HCT116 (cell line): ENCODE data around the gene DCBLD2. TPM values are rescaled to one million over a fixed set of nuclear protein-coding genes. Genes with fewer than 3 reads are reported as not detected.

Experiments
- ATAC-seq: fragments of 200-7000 bp; cut with Tn5 transposase; 2 replicates; pipeline ENCODE4 v1.9.1; 2020; ENCODE audit warnings: mild to moderate bottlenecking, moderate library complexity
- BruUV-seq: library from RNA; stranded (reverse); fragments of 400-500 nt; replicated peaks from 2 replicates; lab custom pipeline; 2021; lab: Mats Ljungman, UMichigan
- CTCF ChIA-PET: fragments of 300-600 bp; sonication (Branson Sonifier 250); formaldehyde crosslinking; loops from one replicate; lab custom pipeline; 2021; ENCODE audit warnings: antibody characterized with exemption; lab: Charles Lee
- POLR2A ChIA-PET: fragments of 300-600, 350-600 bp; sonication (Branson Sonifier 250); formaldehyde crosslinking; loops from one replicate; lab custom pipeline; 2021; ENCODE audit warnings: antibody characterized with exemption; lab: Charles Lee
- RAD21 ChIA-PET, 2 experiments: fragments of 300-600 bp; sonication (Branson Sonifier 250); formaldehyde crosslinking; loops; one replicate each; lab custom pipeline; 2023; ENCODE audit warnings: low total read pairs in 2 of 2; ENCODE audit not compliant: uncharacterized antibody in 2 of 2, unreplicated experiment in 2 of 2, low non-redundant PET in 1 of 2; lab: Charles Lee
- DNase-seq: peaks from one replicate; pipeline ENCODE4 v3.0.0-alpha.2; 2010; ENCODE audit warnings: low read depth, low spot score
- H2AFZ ChIP-seq: fragments of 200-600 bp; shearing (Covaris generic), sonication (generic); 2 replicates; pipeline ENCODE4 v1.6.1; 2017; ENCODE audit warnings: low read depth, mixed run types, mixed read lengths, antibody characterized with exemption, low read length; ENCODE audit not compliant: poor library complexity, severe bottlenecking
- H3K27ac ChIP-seq: 2 replicates; pipeline ENCODE4 v1.5.1; 2012; ENCODE audit warnings: low read depth, low read length
- H3K27me3 ChIP-seq: fragments of 200-600 bp; sonication (generic); 2 replicates; pipeline ENCODE4 v1.6.1; 2016; ENCODE audit warnings: mixed run types, low read length, mixed read lengths; ENCODE audit not compliant: insufficient read depth
- H3K36me3 ChIP-seq, 2 experiments: fragments of 200-500 bp in 1 of 2; fragments of 200-600 bp in 1 of 2; sonication (Bioruptor generic) in 1 of 2; sonication (generic) in 1 of 2; 2 replicates each; pipeline versions ENCODE4 v1.5.1 to v1.6.1; 2014 to 2016; ENCODE audit warnings: low read length in 2 of 2, inconsistent platforms in 1 of 2, mixed read lengths in 1 of 2, mixed run types in 1 of 2; ENCODE audit not compliant: insufficient read depth in 2 of 2, control insufficient read depth in 1 of 2
- H3K4me1 ChIP-seq, 2 experiments: fragments of 200-600 bp in 1 of 2; sonication (generic) in 1 of 2; 2 replicates each; pipeline versions ENCODE4 v1.5.1 to v1.6.1; 2012 to 2017; ENCODE audit warnings: low read length in 2 of 2, inconsistent platforms in 1 of 2, mild to moderate bottlenecking in 1 of 2, mixed read lengths in 1 of 2, mixed run types in 1 of 2, moderate library complexity in 1 of 2; ENCODE audit not compliant: insufficient read depth in 2 of 2, control insufficient read depth in 1 of 2
- H3K4me2 ChIP-seq: fragments of 200-600 bp; sonication (generic); 2 replicates; pipeline ENCODE4 v1.6.1; 2017; ENCODE audit warnings: mixed run types, low read length, mixed read lengths
- H3K4me3 ChIP-seq, 2 experiments: fragments of 200-600 bp in 1 of 2; sonication (generic) in 1 of 2; replicated peaks in 1 of 2; 2 replicates each; pipeline ENCODE4 v1.5.1; 2011 to 2016; ENCODE audit warnings: low read length in 2 of 2, control low read depth in 1 of 2, low read depth in 1 of 2, mild to moderate bottlenecking in 1 of 2, mixed read lengths in 1 of 2, mixed run types in 1 of 2
- H3K79me2 ChIP-seq: fragments of 200-600 bp; sonication (generic); 2 replicates; pipeline ENCODE4 v1.6.1; 2017; ENCODE audit warnings: mild to moderate bottlenecking, mixed run types, low read length, moderate library complexity, mixed read lengths; ENCODE audit not compliant: insufficient read depth
- H3K9ac ChIP-seq: fragments of 200-600 bp; sonication (generic); 2 replicates; pipeline ENCODE4 v1.6.1; 2016; ENCODE audit warnings: low read length, mixed read lengths
- H3K9me2 ChIP-seq: fragments of 200-600 bp; sonication (generic), shearing (Covaris generic); 2 replicates; pipeline ENCODE4 v1.6.1; 2017; ENCODE audit warnings: mixed run types, mild to moderate bottlenecking, moderate library complexity; ENCODE audit not compliant: insufficient read depth
- H3K9me3 ChIP-seq, 2 experiments: fragments of 200-500 bp in 1 of 2; fragments of 200-600 bp in 1 of 2; sonication (Bioruptor generic) in 1 of 2; sonication (generic) in 1 of 2; 2 replicates each; pipeline ENCODE4 v1.6.1; 2014 to 2017; ENCODE audit warnings: low read length in 2 of 2, mixed read lengths in 2 of 2, inconsistent platforms in 1 of 2, low read depth in 1 of 2, mild to moderate bottlenecking in 1 of 2, mixed run types in 1 of 2, moderate library complexity in 1 of 2; ENCODE audit not compliant: control insufficient read depth in 1 of 2, insufficient read depth in 1 of 2
- H4K20me1 ChIP-seq: fragments of 200-600 bp; sonication (generic), shearing (Covaris generic); 2 replicates; pipeline ENCODE4 v1.6.1; 2017; ENCODE audit warnings: mixed run types, mild to moderate bottlenecking, moderate library complexity; ENCODE audit not compliant: insufficient read depth
- CBX3 ChIP-seq: IDR thresholded peaks from 2 replicates; pipeline ENCODE4 v1.6.1; 2012; ENCODE audit warnings: low read depth
- ELF1 ChIP-seq: IDR thresholded peaks from 2 replicates; pipeline ENCODE4 v1.6.1; 2012; ENCODE audit warnings: low read depth, borderline replicate concordance
- EZH2phosphoT487 ChIP-seq: fragments of 200-600 bp; IDR thresholded peaks from 2 replicates; pipeline ENCODE4 v1.6.1; 2018; ENCODE audit warnings: antibody characterized with exemption, borderline replicate concordance
- POLR2A ChIP-seq: IDR thresholded peaks from 2 replicates; pipeline ENCODE4 v1.7.0; 2011; ENCODE audit warnings: borderline replicate concordance; ENCODE audit not compliant: insufficient read depth, insufficient read length; ENCODE audit errors: extremely low read depth
- SIN3A ChIP-seq: IDR thresholded peaks from 2 replicates; pipeline ENCODE4 v1.6.1; 2012; ENCODE audit warnings: low read depth
- SRF ChIP-seq: IDR thresholded peaks from 2 replicates; pipeline ENCODE4 v1.6.1; 2012; ENCODE audit warnings: low read depth
- ZNF274 ChIP-seq: fragments of 200-500 bp; sonication (Bioruptor generic); IDR thresholded peaks from 2 replicates; pipeline ENCODE4 v1.6.1; 2014; ENCODE audit warnings: mild to moderate bottlenecking, low read depth, low read length, inconsistent platforms
- intact Hi-C: fragments of 100-400 bp; cut with micrococcal nuclease; formaldehyde crosslinking; loops from 2 replicates; pipeline ENCODE4 v1.10.0; 2022
- total RNA-seq: library from RNA; stranded (reverse); gene quantifications from one replicate; pipeline ENCODE4 v1.2.1, GENCODE V29; 2021; ENCODE audit not compliant: unreplicated experiment
- TF ChIP-seq, protein P1 (sequence below): IDR thresholded peaks from 2 replicates; pipeline ENCODE4 v1.6.1; 2011; ENCODE audit warnings: mild to moderate bottlenecking, low read length, moderate library complexity; ENCODE audit not compliant: insufficient replicate concordance; ENCODE audit errors: extremely low read depth
- TF ChIP-seq, protein P2 (sequence below): IDR thresholded peaks from 2 replicates; pipeline ENCODE4 v1.6.1; 2012
- TF ChIP-seq, protein P3 (sequence below): IDR thresholded peaks from 2 replicates; pipeline ENCODE4 v1.6.1; 2012; ENCODE audit warnings: low read depth

DCBLD2 gene
- total RNA-seq, 1 experiment from 2014 or later, result 532 TPM

DNA sequence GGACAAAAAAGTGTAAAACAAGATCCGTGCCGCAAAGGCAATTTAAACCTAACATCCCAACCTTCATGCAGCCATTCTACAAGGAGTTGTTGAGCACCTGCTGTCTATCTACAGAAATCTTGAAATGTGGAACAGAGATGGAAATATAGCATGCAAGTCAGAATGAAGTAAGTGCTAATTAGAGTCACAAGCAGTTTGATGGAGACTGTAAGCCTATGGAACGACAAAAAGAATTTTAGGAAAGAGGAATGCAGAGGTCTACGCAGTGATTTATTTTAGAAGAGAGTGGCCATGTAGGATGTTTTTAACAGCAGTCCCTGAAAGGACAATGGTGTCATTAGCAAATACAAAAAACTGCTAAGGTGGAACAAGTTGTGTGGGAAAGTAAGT is 851 bp upstream of the DCBLD2 start:
- Histone ChIP-seq H3K27ac (peak overlapping the region; percentile 87), H4K20me1 (no peaks in the 10 kb centered on the region), H3K79me2 (peaks cover 82% of the 10 kb centered on the region), H3K4me3 (peak overlapping the region; percentile 58 to 89), H3K27me3 (no peaks in the 10 kb centered on the region), H3K4me2 (peak overlapping the region; percentile 75), H3K9ac (peak overlapping the region; percentile 65), H3K9me2 (no peaks in the 10 kb centered on the region), H2AFZ (no peak overlapping the region), H3K4me1 (peaks cover 42 to 62% of the 10 kb centered on the region in 2 experiments), H3K9me3 (no peaks in the 10 kb centered on the region), H3K36me3 (peaks cover 16 to 30% of the 10 kb centered on the region in 2 experiments)
- intact Hi-C loops, result loop anchor here (2.0 kb wide), 1 partner anchor 68 kb away; no protein-coding TSS in a partner anchor
- no peak for ATAC-seq
- POLR2A ChIA-PET, result interaction anchor here (0.7 to 11.7 kb wide), 19 partner anchors 9 to 96 kb away, joined by 3 to 310 read pairs (median 11); no protein-coding TSS in a partner anchor
- BruUV-seq, result TSS peak; percentile 86
- CTCF ChIA-PET, result interaction anchor here (0.6 to 1.7 kb wide), 4 partner anchors 19 to 91 kb away, joined by 3 to 4 read pairs (median 4); no protein-coding TSS in a partner anchor
- TF ChIP-seq POLR2A, result no peak
- TF ChIP-seq CBX3, result no peak
- TF ChIP-seq, protein P1, sequence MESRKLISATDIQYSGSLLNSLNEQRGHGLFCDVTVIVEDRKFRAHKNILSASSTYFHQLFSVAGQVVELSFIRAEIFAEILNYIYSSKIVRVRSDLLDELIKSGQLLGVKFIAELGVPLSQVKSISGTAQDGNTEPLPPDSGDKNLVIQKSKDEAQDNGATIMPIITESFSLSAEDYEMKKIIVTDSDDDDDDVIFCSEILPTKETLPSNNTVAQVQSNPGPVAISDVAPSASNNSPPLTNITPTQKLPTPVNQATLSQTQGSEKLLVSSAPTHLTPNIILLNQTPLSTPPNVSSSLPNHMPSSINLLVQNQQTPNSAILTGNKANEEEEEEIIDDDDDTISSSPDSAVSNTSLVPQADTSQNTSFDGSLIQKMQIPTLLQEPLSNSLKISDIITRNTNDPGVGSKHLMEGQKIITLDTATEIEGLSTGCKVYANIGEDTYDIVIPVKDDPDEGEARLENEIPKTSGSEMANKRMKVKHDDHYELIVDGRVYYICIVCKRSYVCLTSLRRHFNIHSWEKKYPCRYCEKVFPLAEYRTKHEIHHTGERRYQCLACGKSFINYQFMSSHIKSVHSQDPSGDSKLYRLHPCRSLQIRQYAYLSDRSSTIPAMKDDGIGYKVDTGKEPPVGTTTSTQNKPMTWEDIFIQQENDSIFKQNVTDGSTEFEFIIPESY, result no peak
- no peak for TF ChIP-seq EZH2phosphoT487
- TF ChIP-seq, protein P2, sequence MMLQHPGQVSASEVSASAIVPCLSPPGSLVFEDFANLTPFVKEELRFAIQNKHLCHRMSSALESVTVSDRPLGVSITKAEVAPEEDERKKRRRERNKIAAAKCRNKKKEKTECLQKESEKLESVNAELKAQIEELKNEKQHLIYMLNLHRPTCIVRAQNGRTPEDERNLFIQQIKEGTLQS, result no peak
- TF ChIP-seq ELF1, result no peak
- TF ChIP-seq ZNF274, result no peak
- TF ChIP-seq, protein P3, sequence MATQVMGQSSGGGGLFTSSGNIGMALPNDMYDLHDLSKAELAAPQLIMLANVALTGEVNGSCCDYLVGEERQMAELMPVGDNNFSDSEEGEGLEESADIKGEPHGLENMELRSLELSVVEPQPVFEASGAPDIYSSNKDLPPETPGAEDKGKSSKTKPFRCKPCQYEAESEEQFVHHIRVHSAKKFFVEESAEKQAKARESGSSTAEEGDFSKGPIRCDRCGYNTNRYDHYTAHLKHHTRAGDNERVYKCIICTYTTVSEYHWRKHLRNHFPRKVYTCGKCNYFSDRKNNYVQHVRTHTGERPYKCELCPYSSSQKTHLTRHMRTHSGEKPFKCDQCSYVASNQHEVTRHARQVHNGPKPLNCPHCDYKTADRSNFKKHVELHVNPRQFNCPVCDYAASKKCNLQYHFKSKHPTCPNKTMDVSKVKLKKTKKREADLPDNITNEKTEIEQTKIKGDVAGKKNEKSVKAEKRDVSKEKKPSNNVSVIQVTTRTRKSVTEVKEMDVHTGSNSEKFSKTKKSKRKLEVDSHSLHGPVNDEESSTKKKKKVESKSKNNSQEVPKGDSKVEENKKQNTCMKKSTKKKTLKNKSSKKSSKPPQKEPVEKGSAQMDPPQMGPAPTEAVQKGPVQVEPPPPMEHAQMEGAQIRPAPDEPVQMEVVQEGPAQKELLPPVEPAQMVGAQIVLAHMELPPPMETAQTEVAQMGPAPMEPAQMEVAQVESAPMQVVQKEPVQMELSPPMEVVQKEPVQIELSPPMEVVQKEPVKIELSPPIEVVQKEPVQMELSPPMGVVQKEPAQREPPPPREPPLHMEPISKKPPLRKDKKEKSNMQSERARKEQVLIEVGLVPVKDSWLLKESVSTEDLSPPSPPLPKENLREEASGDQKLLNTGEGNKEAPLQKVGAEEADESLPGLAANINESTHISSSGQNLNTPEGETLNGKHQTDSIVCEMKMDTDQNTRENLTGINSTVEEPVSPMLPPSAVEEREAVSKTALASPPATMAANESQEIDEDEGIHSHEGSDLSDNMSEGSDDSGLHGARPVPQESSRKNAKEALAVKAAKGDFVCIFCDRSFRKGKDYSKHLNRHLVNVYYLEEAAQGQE, result no peak
- TF ChIP-seq SIN3A, result no peak
- TF ChIP-seq SRF, result no peak
- no peak for DNase-seq
- RAD21 ChIA-PET, result interaction anchor here in 1 of 2 experiments (0.8 to 1.1 kb wide), 2 partner anchors 76 to 79 kb away, joined by 3 read pairs; no protein-coding TSS in a partner anchor
